ENCODE results near the gene PANX1. TPM values are rescaled to one million over a fixed set of nuclear protein-coding genes. Genes with fewer than 3 reads are reported as not detected.

The PANX1 gene
- total RNA-seq, 1 experiment from 2014 or later, result 62.9 TPM

- CTCF ChIA-PET, result no interaction called here
- Histone ChIP-seq H2AFZ (ENCODE audit: low read length) (no peak overlapping the region), H3K27ac (ENCODE audit: low read length) (no peak overlapping the region), H3K9me2 (replicated peaks; ENCODE audit: low read length) (no peaks in the 10 kb centered on the region), H3K4me1 (ENCODE audit: insufficient read depth, low read length) (peaks cover 4% of the 10 kb centered on the region; the same call in 1 of the 2 replicates), H3K36me3 (ENCODE audit: low read depth, low read length) (peaks cover 34% of the 10 kb centered on the region), H3F3A (ENCODE audit: low read length, unreplicated experiment) (no peaks in the 10 kb centered on the region), H3K4me2 (ENCODE audit: low read length) (no peak overlapping the region), H3K27me3 (ENCODE audit: low read length) (no peaks in the 10 kb centered on the region), H3K79me2 (ENCODE audit: low read length) (no peaks in the 10 kb centered on the region), H3K4me3 (ENCODE audit: low read length) (no peak overlapping the region), H3K9ac (ENCODE audit: low read length) (no peak overlapping the region), H4K20me1 (ENCODE audit: low read length) (no peaks in the 10 kb centered on the region), H3K9me3 (ENCODE audit: low read length) (no peaks in the 10 kb centered on the region)
- POLR2A ChIA-PET (ENCODE audit: unreplicated experiment), result no interaction called here
- ATAC-seq (no peak), DNase-seq (no peak)
- intact Hi-C loops (cut with micrococcal nuclease), result loop anchor here (10.0 kb wide), 1 partner anchor 103 kb away; no protein-coding TSS in a partner anchor
- TF ChIP-seq EZH2phosphoT487 (IDR thresholded peaks at IDR 0.05; ENCODE audit: borderline replicate concordance, low read length) (no peak), EZH2 (IDR thresholded peaks at IDR 0.05; ENCODE audit: low read length, unreplicated experiment) (no peak), CTCF (conservative IDR thresholded peaks at IDR 0.05; ENCODE audit: low read depth, low read length) (no peak)
- no TSS peak for BruUV-seq (replicated peaks)
Observed at GRCh38 chr11:94181943-94182342, 53.3 kb downstream of the PANX1 start.

DNA sequence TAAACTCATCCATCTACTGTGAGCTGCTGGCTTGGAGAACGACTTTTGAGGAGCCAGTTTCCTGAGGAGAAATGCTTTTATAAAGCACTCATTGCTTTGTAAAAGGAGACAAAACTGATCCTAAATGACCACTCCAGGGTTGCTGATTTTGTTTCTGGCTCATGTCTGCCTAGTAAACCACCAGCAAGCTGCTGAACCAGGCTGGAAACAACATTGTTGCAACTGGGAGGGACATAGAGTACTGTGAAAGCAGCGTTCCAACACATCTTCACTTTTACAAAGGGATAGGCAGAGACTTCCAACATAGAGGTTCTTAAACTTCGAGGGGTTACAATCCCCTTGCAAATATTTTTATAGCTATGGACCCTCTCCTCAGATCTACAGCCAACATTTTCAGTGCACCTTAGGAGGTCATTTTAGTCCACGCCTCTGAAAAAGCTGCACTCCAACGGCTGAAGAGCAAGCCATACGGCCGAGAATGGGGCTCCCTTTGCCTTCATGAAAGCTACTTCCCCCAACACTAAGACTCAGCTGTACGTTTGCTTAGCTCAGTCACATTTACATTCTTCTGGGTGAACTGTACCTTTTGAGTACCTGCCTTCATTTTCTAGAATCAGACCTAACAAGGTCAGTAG is 54.7 kb downstream of the PANX1 start:
- peaks cover 32% of the 10 kb centered on the region for H3K36me3 ChIP-seq (ENCODE audit: low read depth, low read length)

More for the DNA sequence above, 54.7 kb downstream of the PANX1 start:
- H2AFZ ChIP-seq (ENCODE audit: low read length), result no peak overlapping the region
- H4K20me1 ChIP-seq (ENCODE audit: low read length), result no peaks in the 10 kb centered on the region
- H3K79me2 ChIP-seq (ENCODE audit: low read length), result no peaks in the 10 kb centered on the region
- no peaks in the 10 kb centered on the region for H3K27me3 ChIP-seq (ENCODE audit: low read length)
- H3K9me3 ChIP-seq (ENCODE audit: low read length), result no peaks in the 10 kb centered on the region
- H3K4me3 ChIP-seq (ENCODE audit: low read length), result no peak overlapping the region
- peaks cover 4% of the 10 kb centered on the region; the same call in 1 of the 2 replicates for H3K4me1 ChIP-seq (ENCODE audit: insufficient read depth, low read length)
- POLR2A ChIA-PET (ENCODE audit: unreplicated experiment), result no interaction called here
- no TSS peak for BruUV-seq (replicated peaks)
- H3K4me2 ChIP-seq (ENCODE audit: low read length), result no peak overlapping the region
- ATAC-seq (no peak), DNase-seq (no peak)
- no peaks in the 10 kb centered on the region for H3F3A ChIP-seq (ENCODE audit: low read length, unreplicated experiment)
- intact Hi-C loops (cut with micrococcal nuclease), result loop anchor here (1.0 to 10.0 kb wide), 2 partner anchors 101 to 321 kb away; no protein-coding TSS in a partner anchor
- H3K9ac ChIP-seq (ENCODE audit: low read length), result no peak overlapping the region
- no peak overlapping the region for H3K27ac ChIP-seq (ENCODE audit: low read length)
- no peaks in the 10 kb centered on the region for H3K9me2 ChIP-seq (replicated peaks; ENCODE audit: low read length)
- TF ChIP-seq EZH2phosphoT487 (IDR thresholded peaks at IDR 0.05; ENCODE audit: borderline replicate concordance, low read length) (no peak), CTCF (conservative IDR thresholded peaks at IDR 0.05; ENCODE audit: low read depth, low read length) (no peak), EZH2 (IDR thresholded peaks at IDR 0.05; ENCODE audit: low read length, unreplicated experiment) (no peak)
- CTCF ChIA-PET, result interaction anchor here (0.9 to 1.3 kb wide), 2 partner anchors 12 to 288 kb away, joined by 4 read pairs; no protein-coding TSS in a partner anchor
